PC-3 (cell line): ENCODE measurements around the gene IZUMO1. TPM values are rescaled to one million over a fixed set of nuclear protein-coding genes. Genes with fewer than 3 reads are reported as not detected.

Experiments used
- ATAC-seq: fragments of 200-7000 bp; cut with Tn5 transposase; 2 replicates; pipeline ENCODE4 v1.9.1; 2020; ENCODE audit warnings: mild to moderate bottlenecking, moderate library complexity
- BruUV-seq: library from RNA; stranded (reverse); fragments of 400-500 nt; replicated peaks from 2 replicates; lab custom pipeline; 2021; lab: Mats Ljungman, UMichigan
- CTCF ChIA-PET: fragments of 300-600 bp; sonication (Branson Sonifier 250); formaldehyde crosslinking; loops from one replicate; lab custom pipeline; 2022; ENCODE audit warnings: antibody characterized with exemption; lab: Charles Lee
- POLR2A ChIA-PET: fragments of 300-600 bp; sonication (Branson Sonifier 250); formaldehyde crosslinking; loops from one replicate; lab custom pipeline; 2022; ENCODE audit warnings: antibody characterized with exemption; ENCODE audit not compliant: unreplicated experiment; lab: Charles Lee
- DNase-seq: peaks from one replicate; pipeline ENCODE4 v3.0.0-alpha.2; 2015
- H2AFZ ChIP-seq: fragments of 300-600 bp; sonication (generic); 2 replicates; pipeline ENCODE4 v1.6.0; 2016; ENCODE audit warnings: antibody characterized with exemption, low read length
- H3F3A ChIP-seq: fragments of 300-600 bp; sonication (generic); one replicate; pipeline ENCODE4 v1.6.0; 2017; ENCODE audit warnings: antibody characterized with exemption, low read length, control low read depth, mild to moderate bottlenecking; ENCODE audit not compliant: unreplicated experiment
- H3K27ac ChIP-seq: fragments of 300-600 bp; sonication (generic); 2 replicates; pipeline ENCODE4 v1.5.1; 2016; ENCODE audit warnings: mild to moderate bottlenecking, low read length
- H3K27me3 ChIP-seq: fragments of 300-600 bp; sonication (generic); 2 replicates; pipeline ENCODE4 v1.6.1; 2016; ENCODE audit warnings: low read length, mixed read lengths
- H3K36me3 ChIP-seq: fragments of 300-600 bp; sonication (generic); 2 replicates; pipeline ENCODE4 v1.6.1; 2016; ENCODE audit warnings: low read depth, mixed run types, low read length, mixed read lengths
- H3K4me1 ChIP-seq: fragments of 300-600 bp; sonication (generic); 2 replicates; pipeline ENCODE4 v1.5.1; 2016; ENCODE audit warnings: low read length; ENCODE audit not compliant: insufficient read depth
- H3K4me2 ChIP-seq: fragments of 300-600 bp; sonication (generic); 2 replicates; pipeline ENCODE4 v1.6.0; 2016; ENCODE audit warnings: low read length
- H3K4me3 ChIP-seq: fragments of 300-600 bp; sonication (generic); 2 replicates; pipeline ENCODE4 v1.5.1; 2016; ENCODE audit warnings: mild to moderate bottlenecking, low read length, mixed read lengths
- H3K79me2 ChIP-seq: fragments of 300-600 bp; sonication (generic); 2 replicates; pipeline ENCODE4 v1.6.1; 2017; ENCODE audit warnings: low read length, mixed read lengths
- H3K9ac ChIP-seq: fragments of 300-600 bp; sonication (generic); 2 replicates; pipeline ENCODE4 v1.6.0; 2016; ENCODE audit warnings: mild to moderate bottlenecking, low read length
- H3K9me2 ChIP-seq: fragments of 300-600 bp; sonication (generic); replicated peaks from 2 replicates; pipeline ENCODE4 v1.6.1; 2016; ENCODE audit warnings: mixed run types, low read length, mixed read lengths
- H3K9me3 ChIP-seq: fragments of 300-600 bp; sonication (generic); 2 replicates; pipeline ENCODE4 v1.6.1; 2016; ENCODE audit warnings: low read length, mixed read lengths
- H4K20me1 ChIP-seq: fragments of 300-600 bp; sonication (generic); 2 replicates; pipeline ENCODE4 v1.6.1; 2016; ENCODE audit warnings: low read length, mixed read lengths
- CTCF ChIP-seq: fragments of 300-600 bp; sonication (generic); conservative IDR thresholded peaks from 2 replicates; pipeline ENCODE4 v1.5.1; 2017; ENCODE audit warnings: antibody characterized with exemption, low read depth, mild to moderate bottlenecking, low read length
- EZH2 ChIP-seq: fragments of 300-600 bp; sonication (generic); IDR thresholded peaks from one replicate; pipeline ENCODE4 v1.6.1; 2017; ENCODE audit warnings: antibody characterized with exemption, mild to moderate bottlenecking, low read length; ENCODE audit not compliant: unreplicated experiment
- EZH2phosphoT487 ChIP-seq: fragments of 300-600 bp; sonication (generic); IDR thresholded peaks from 2 replicates; pipeline ENCODE4 v1.6.1; 2018; ENCODE audit warnings: mild to moderate bottlenecking, antibody characterized with exemption, low read length, borderline replicate concordance
- intact Hi-C: fragments of 100-400 bp; cut with micrococcal nuclease; formaldehyde crosslinking; loops from 2 replicates; pipeline ENCODE4 v1.9.0; 2023
- total RNA-seq: library from RNA; depleted of rRNA; stranded (reverse); fragments of >200 nt; gene quantifications from 2 replicates; pipeline ENCODE4 v1.2.3, GENCODE V29; 2014

The IZUMO1 gene
- total RNA-seq, 1 experiment from 2014 or later, result not detected

GRCh38 chr19:48740164-48740972, 6.3 kb downstream of the IZUMO1 start, which contains the start of gene RASIP1:
RASIP1 (minus strand) TSS chr19:48740610; CDS start chr19:48740282, 328 bp downstream.
- TF ChIP-seq CTCF (no peak), EZH2 (no peak), EZH2phosphoT487 (no peak)
- Histone ChIP-seq H3K4me1 (no peaks in the 10 kb centered on the region; the same call in 1 of the 2 replicates), H3K9me3 (no peaks in the 10 kb centered on the region), H3K9me2 (no peaks in the 10 kb centered on the region), H3K9ac (no peak within 1 kb of the TSS), H3K4me3 (no peak within 1 kb of the TSS), H3K79me2 (no peaks in the 10 kb centered on the region), H3K27ac (no peak within 1 kb of the TSS), H3K27me3 (no peaks in the 10 kb centered on the region), H4K20me1 (no peaks in the 10 kb centered on the region), H2AFZ (no peak within 1 kb of the TSS), H3F3A (no peaks in the 10 kb centered on the region), H3K4me2 (no peak within 1 kb of the TSS), H3K36me3 (no peaks in the 10 kb centered on the region)
- no TSS peak for BruUV-seq
- no peak for ATAC-seq
- intact Hi-C loops, result no loop called here
- POLR2A ChIA-PET, result no interaction called here
- no peak for DNase-seq
- CTCF ChIA-PET, result no interaction called here

GRCh38 chr19:48739404-48740163, 7.1 kb downstream of the IZUMO1 start:
- BruUV-seq, result no TSS peak
- ATAC-seq, result no peak
- TF ChIP-seq EZH2phosphoT487 (no peak), CTCF (no peak), EZH2 (no peak)
- Histone ChIP-seq H4K20me1 (no peaks in the 10 kb centered on the region), H3F3A (no peaks in the 10 kb centered on the region), H3K4me1 (no peaks in the 10 kb centered on the region; the same call in 1 of the 2 replicates), H3K27me3 (no peaks in the 10 kb centered on the region), H3K36me3 (no peaks in the 10 kb centered on the region), H3K4me2 (peak overlapping the region; percentile 57; the same call in 1 of the 2 replicates), H3K4me3 (no peak overlapping the region), H3K27ac (no peak overlapping the region), H2AFZ (peak overlapping the region; percentile 42; the same call in 1 of the 2 replicates), H3K9me3 (no peaks in the 10 kb centered on the region), H3K9me2 (no peaks in the 10 kb centered on the region), H3K79me2 (no peaks in the 10 kb centered on the region), H3K9ac (no peak overlapping the region)
- intact Hi-C loops, result no loop called here
- ChIA-PET POLR2A (interaction anchor here (0.6 kb wide), 1 partner anchor 394 kb away, joined by 5 read pairs; no protein-coding TSS in a partner anchor), CTCF (interaction anchor here (1.3 kb wide), 1 partner anchor 94 kb away, joined by 5 read pairs; the partner anchor contains the start of gene CA11)
- no peak for DNase-seq
